Measurements from ENCODE around the gene GREM2.

GREM2 gene

GRCh38 chr1:240559781-240560180 is 52.2 kb downstream of the GREM2 start:
- no peak for DNase-seq (ENCODE audit: low spot score)

GRCh38 chr1:240555524-240555923 is 56.4 kb downstream of the GREM2 start:
- no peak for DNase-seq (ENCODE audit: low spot score)

- DNase-seq (ENCODE audit: low spot score), result no peak
These were observed 58.6 kb downstream of the GREM2 start for GRCh38 chr1:240553351-240553750.

- DNase-seq (ENCODE audit: low spot score), result no peak
These were observed 72.1 kb downstream of the GREM2 start for GRCh38 chr1:240539769-240540414.

- DNase-seq (ENCODE audit: low spot score), result no peak
These were observed 73.1 kb downstream of the GREM2 start for GRCh38 chr1:240538776-240539430.

- no peak for DNase-seq (ENCODE audit: low spot score)
These were observed 78.7 kb downstream of the GREM2 start for GRCh38 chr1:240533154-240533780.

GRCh38 chr1:240528591-240528990 is 83.4 kb downstream of the GREM2 start:
- no peak for DNase-seq (ENCODE audit: low spot score)

GRCh38 chr1:240527086-240527485 is 84.9 kb downstream of the GREM2 start:
- DNase-seq (ENCODE audit: low spot score), result no peak

- DNase-seq (ENCODE audit: low spot score), result no peak
These were observed 85.6 kb downstream of the GREM2 start for GRCh38 chr1:240526312-240526711.

GRCh38 chr1:240524356-240525069 is 87.4 kb downstream of the GREM2 start:
- DNase-seq (ENCODE audit: low spot score), result no peak

GRCh38 chr1:240522122-240522822 is 89.7 kb downstream of the GREM2 start:
- no peak for DNase-seq (ENCODE audit: low spot score)

GRCh38 chr1:240517891-240518290 is 94.1 kb downstream of the GREM2 start:
- DNase-seq (ENCODE audit: low spot score), result no peak

GRCh38 chr1:240516069-240516468 is 95.9 kb downstream of the GREM2 start:
- no peak for DNase-seq (ENCODE audit: low spot score)

GRCh38 chr1:240515505-240515904 is 96.5 kb downstream of the GREM2 start:
- DNase-seq (ENCODE audit: low spot score), result no peak

GRCh38 chr1:240511789-240512188 is 100.2 kb downstream of the GREM2 start:
- no peak for DNase-seq (ENCODE audit: low spot score)

- DNase-seq (ENCODE audit: low spot score), result no peak
These were observed 103.0 kb downstream of the GREM2 start for GRCh38 chr1:240508950-240509349.

- DNase-seq (ENCODE audit: low spot score), result no peak
These were observed 103.8 kb downstream of the GREM2 start for GRCh38 chr1:240508201-240508600.

GRCh38 chr1:240506176-240506575 is 105.8 kb downstream of the GREM2 start:
- DNase-seq (ENCODE audit: low spot score), result no peak

- DNase-seq (ENCODE audit: low spot score), result no peak
These were observed 108.4 kb downstream of the GREM2 start for GRCh38 chr1:240503558-240503957.

GRCh38 chr1:240503036-240503435 is 108.9 kb downstream of the GREM2 start:
- no peak for DNase-seq (ENCODE audit: low spot score)

- DNase-seq (ENCODE audit: low spot score), result no peak
These were observed 110.8 kb downstream of the GREM2 start for GRCh38 chr1:240501115-240501514.

- no peak for DNase-seq (ENCODE audit: low spot score)
These were observed 111.3 kb downstream of the GREM2 start for GRCh38 chr1:240500647-240501046.

All from kidney capillary endothelial cell (primary cell).